ENCODE data around the gene SGTB. TPM values are rescaled to one million over a fixed set of nuclear protein-coding genes. Genes with fewer than 3 reads are reported as not detected.

Gene SGTB
- total and polyA plus RNA-seq, 2 of the 8 experiments (the other 6 are each of a cell fraction or from before 2014, with no cell fraction given): 2.2 to 18.7 TPM

DNA sequence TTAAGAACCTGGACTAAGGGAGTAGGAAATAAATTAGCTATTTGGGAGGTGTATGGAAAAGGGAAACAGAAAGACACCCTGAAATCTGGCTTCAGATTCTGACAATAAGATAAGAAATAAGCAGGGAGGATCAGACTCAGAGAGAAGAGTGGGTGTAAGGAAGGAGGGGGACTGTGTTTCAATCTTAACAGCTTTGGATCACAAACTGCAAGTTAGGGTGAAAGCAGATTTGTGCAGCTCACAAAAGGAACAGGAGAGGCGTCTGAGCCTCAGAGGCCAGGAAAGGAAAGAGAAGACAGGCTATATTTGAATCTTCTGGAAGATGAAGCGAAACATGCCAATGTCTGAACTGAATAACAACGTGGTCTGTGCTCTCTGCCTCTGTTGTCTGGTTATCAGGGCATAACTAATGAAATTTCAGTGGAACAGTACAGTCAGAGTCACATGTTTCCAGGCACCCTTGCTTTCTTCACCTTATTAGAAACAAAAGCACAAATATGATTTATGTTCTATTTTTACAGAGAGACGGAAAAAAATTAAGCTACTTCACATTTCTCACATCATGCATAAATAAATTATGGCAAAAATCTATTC, 26.6 kb downstream of the SGTB start (continued):
- TF ChIP-seq, protein P1, sequence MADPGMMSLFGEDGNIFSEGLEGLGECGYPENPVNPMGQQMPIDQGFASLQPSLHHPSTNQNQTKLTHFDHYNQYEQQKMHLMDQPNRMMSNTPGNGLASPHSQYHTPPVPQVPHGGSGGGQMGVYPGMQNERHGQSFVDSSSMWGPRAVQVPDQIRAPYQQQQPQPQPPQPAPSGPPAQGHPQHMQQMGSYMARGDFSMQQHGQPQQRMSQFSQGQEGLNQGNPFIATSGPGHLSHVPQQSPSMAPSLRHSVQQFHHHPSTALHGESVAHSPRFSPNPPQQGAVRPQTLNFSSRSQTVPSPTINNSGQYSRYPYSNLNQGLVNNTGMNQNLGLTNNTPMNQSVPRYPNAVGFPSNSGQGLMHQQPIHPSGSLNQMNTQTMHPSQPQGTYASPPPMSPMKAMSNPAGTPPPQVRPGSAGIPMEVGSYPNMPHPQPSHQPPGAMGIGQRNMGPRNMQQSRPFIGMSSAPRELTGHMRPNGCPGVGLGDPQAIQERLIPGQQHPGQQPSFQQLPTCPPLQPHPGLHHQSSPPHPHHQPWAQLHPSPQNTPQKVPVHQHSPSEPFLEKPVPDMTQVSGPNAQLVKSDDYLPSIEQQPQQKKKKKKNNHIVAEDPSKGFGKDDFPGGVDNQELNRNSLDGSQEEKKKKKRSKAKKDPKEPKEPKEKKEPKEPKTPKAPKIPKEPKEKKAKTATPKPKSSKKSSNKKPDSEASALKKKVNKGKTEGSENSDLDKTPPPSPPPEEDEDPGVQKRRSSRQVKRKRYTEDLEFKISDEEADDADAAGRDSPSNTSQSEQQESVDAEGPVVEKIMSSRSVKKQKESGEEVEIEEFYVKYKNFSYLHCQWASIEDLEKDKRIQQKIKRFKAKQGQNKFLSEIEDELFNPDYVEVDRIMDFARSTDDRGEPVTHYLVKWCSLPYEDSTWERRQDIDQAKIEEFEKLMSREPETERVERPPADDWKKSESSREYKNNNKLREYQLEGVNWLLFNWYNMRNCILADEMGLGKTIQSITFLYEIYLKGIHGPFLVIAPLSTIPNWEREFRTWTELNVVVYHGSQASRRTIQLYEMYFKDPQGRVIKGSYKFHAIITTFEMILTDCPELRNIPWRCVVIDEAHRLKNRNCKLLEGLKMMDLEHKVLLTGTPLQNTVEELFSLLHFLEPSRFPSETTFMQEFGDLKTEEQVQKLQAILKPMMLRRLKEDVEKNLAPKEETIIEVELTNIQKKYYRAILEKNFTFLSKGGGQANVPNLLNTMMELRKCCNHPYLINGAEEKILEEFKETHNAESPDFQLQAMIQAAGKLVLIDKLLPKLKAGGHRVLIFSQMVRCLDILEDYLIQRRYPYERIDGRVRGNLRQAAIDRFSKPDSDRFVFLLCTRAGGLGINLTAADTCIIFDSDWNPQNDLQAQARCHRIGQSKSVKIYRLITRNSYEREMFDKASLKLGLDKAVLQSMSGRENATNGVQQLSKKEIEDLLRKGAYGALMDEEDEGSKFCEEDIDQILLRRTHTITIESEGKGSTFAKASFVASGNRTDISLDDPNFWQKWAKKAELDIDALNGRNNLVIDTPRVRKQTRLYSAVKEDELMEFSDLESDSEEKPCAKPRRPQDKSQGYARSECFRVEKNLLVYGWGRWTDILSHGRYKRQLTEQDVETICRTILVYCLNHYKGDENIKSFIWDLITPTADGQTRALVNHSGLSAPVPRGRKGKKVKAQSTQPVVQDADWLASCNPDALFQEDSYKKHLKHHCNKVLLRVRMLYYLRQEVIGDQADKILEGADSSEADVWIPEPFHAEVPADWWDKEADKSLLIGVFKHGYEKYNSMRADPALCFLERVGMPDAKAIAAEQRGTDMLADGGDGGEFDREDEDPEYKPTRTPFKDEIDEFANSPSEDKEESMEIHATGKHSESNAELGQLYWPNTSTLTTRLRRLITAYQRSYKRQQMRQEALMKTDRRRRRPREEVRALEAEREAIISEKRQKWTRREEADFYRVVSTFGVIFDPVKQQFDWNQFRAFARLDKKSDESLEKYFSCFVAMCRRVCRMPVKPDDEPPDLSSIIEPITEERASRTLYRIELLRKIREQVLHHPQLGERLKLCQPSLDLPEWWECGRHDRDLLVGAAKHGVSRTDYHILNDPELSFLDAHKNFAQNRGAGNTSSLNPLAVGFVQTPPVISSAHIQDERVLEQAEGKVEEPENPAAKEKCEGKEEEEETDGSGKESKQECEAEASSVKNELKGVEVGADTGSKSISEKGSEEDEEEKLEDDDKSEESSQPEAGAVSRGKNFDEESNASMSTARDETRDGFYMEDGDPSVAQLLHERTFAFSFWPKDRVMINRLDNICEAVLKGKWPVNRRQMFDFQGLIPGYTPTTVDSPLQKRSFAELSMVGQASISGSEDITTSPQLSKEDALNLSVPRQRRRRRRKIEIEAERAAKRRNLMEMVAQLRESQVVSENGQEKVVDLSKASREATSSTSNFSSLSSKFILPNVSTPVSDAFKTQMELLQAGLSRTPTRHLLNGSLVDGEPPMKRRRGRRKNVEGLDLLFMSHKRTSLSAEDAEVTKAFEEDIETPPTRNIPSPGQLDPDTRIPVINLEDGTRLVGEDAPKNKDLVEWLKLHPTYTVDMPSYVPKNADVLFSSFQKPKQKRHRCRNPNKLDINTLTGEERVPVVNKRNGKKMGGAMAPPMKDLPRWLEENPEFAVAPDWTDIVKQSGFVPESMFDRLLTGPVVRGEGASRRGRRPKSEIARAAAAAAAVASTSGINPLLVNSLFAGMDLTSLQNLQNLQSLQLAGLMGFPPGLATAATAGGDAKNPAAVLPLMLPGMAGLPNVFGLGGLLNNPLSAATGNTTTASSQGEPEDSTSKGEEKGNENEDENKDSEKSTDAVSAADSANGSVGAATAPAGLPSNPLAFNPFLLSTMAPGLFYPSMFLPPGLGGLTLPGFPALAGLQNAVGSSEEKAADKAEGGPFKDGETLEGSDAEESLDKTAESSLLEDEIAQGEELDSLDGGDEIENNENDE (IDR thresholded peaks at IDR 0.05; ENCODE audit: insufficient replicate concordance, low read length): no peak
